HepG2 (cell line): ENCODE results near the gene FAM163B.

Experiments used
- CTCF ChIP-seq: sonication (generic); formaldehyde crosslinking; IDR thresholded peaks from 2 replicates; pipeline ENCODE4 v1.5.0; 2020; ENCODE audit warnings: mild to moderate bottlenecking, missing genetic modification reagents, moderate library complexity
- HCFC1 ChIP-seq: fragments of 150-350 bp; IDR thresholded peaks from 2 replicates; pipeline ENCODE4 v1.6.1; 2014; ENCODE audit warnings: low read depth, low read length
- MAX ChIP-seq: IDR thresholded peaks from 2 replicates; pipeline ENCODE4 v1.6.1; 2012; ENCODE audit warnings: inconsistent platforms
- NCOA1 ChIP-seq: sonication (generic); formaldehyde crosslinking; IDR thresholded peaks from 2 replicates; pipeline ENCODE4 v1.9.0; 2021; ENCODE audit warnings: missing genetic modification reagents
- NFRKB ChIP-seq: fragments of 450-650 bp; IDR thresholded peaks from 2 replicates; pipeline ENCODE4 v1.6.1; 2017
- NRL ChIP-seq: sonication (generic); formaldehyde crosslinking; IDR thresholded peaks from 2 replicates; pipeline ENCODE4 v1.5.0; 2020; ENCODE audit warnings: missing genetic modification reagents, mild to moderate bottlenecking, moderate library complexity, borderline replicate concordance
- PHF8 ChIP-seq: sonication (generic); formaldehyde crosslinking; IDR thresholded peaks from 2 replicates; pipeline ENCODE4 v1.5.0; 2020; ENCODE audit warnings: missing genetic modification reagents
- PREB ChIP-seq: sonication (generic); formaldehyde crosslinking; IDR thresholded peaks from 2 replicates; pipeline ENCODE4 v1.4.0; 2020; ENCODE audit warnings: missing genetic modification reagents
- SIN3A ChIP-seq: IDR thresholded peaks from 2 replicates; pipeline ENCODE4 v1.6.1; 2011; ENCODE audit warnings: low read depth, mild to moderate bottlenecking, control low read depth, low read length, borderline replicate concordance
- TCF12 ChIP-seq, 2 experiments: fragments of 450-650 bp in 1 of 2; sonication (generic) in 1 of 2; formaldehyde crosslinking in 1 of 2; IDR thresholded peaks; 2 replicates each; pipeline versions ENCODE4 v1.6.1 to v1.8.0; 2017 to 2022; ENCODE audit warnings: antibody characterized with exemption in 1 of 2, mild to moderate bottlenecking in 1 of 2, missing genetic modification reagents in 1 of 2, moderate library complexity in 1 of 2

- TF ChIP-seq TCF12 (IDR thresholded peaks at IDR 0.05) (no peak), TCF12 (CRISPR knock-in tag; IDR thresholded peaks at IDR 0.05) (no peak), HCFC1 (no peak), CTCF (CRISPR knock-in tag) (no peak), PHF8 (no peak), NFRKB (no peak), NCOA1 (no peak), SIN3A (no peak), PREB (CRISPR knock-in tag) (no peak), NRL (CRISPR knock-in tag) (no peak), MAX (no peak)
These were observed 36.0 kb upstream of the FAM163B start for GRCh38 chr9:133645021-133645765.
